Esophagus squamous epithelium (tissue), 4 donors: ENCODE measurements around the gene SIRPA.

Experiments
- POLR2A ChIP-seq, 4 donors: fragments of 450-650 bp; IDR thresholded peaks; one replicate each; pipeline ENCODE4 v1.6.1; 2017; ENCODE audit warnings: antibody characterized with exemption in 4 of 4, mild to moderate bottlenecking in 4 of 4, moderate library complexity in 3 of 4
- TF ChIP-seq, protein P1 (sequence below), 6 experiments: fragments of 450-650 bp in 4 of 6; fragments of 200-600 bp in 2 of 6; sonication (generic) in 2 of 6; IDR thresholded peaks; one replicate each; pipeline ENCODE4 v1.5.1; 2016 to 2019; ENCODE audit warnings: antibody characterized with exemption in 6 of 6, mild to moderate bottlenecking in 4 of 6, moderate library complexity in 4 of 6

DNA sequence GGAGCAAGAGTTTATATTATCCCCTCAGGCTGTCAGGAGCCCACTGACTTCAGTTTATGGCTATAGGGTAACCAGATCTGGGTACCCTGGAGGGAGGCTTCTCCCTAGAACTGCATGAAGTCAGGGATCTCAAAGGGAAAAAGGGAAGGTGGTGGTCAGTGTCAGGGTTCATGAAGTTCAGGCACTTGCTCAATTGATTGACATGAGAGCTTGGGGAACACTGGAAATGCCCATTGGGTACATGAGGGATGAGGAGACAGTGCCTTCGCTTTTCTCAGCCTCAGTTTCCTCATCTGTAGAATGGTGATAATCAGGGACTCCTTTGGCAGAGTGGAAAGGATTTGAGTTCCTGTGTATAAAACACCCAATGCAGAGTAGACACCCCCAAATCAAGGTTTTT is 22.6 kb downstream of the SIRPA start:
- no peak for TF ChIP-seq POLR2A (IDR thresholded peaks at IDR 0.05)
- TF ChIP-seq, protein P1, sequence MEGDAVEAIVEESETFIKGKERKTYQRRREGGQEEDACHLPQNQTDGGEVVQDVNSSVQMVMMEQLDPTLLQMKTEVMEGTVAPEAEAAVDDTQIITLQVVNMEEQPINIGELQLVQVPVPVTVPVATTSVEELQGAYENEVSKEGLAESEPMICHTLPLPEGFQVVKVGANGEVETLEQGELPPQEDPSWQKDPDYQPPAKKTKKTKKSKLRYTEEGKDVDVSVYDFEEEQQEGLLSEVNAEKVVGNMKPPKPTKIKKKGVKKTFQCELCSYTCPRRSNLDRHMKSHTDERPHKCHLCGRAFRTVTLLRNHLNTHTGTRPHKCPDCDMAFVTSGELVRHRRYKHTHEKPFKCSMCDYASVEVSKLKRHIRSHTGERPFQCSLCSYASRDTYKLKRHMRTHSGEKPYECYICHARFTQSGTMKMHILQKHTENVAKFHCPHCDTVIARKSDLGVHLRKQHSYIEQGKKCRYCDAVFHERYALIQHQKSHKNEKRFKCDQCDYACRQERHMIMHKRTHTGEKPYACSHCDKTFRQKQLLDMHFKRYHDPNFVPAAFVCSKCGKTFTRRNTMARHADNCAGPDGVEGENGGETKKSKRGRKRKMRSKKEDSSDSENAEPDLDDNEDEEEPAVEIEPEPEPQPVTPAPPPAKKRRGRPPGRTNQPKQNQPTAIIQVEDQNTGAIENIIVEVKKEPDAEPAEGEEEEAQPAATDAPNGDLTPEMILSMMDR (IDR thresholded peaks at IDR 0.05) = no peak
